ENCODE measurements around the gene HRAS. TPM values are rescaled to one million over a fixed set of nuclear protein-coding genes. Genes with fewer than 3 reads are reported as not detected.

HRAS gene
- total and polyA plus RNA-seq, 2 of the 13 experiments (the other 11 are each of a cell fraction or from before 2014, with no cell fraction given): 32.9 to 50.0 TPM

DNA sequence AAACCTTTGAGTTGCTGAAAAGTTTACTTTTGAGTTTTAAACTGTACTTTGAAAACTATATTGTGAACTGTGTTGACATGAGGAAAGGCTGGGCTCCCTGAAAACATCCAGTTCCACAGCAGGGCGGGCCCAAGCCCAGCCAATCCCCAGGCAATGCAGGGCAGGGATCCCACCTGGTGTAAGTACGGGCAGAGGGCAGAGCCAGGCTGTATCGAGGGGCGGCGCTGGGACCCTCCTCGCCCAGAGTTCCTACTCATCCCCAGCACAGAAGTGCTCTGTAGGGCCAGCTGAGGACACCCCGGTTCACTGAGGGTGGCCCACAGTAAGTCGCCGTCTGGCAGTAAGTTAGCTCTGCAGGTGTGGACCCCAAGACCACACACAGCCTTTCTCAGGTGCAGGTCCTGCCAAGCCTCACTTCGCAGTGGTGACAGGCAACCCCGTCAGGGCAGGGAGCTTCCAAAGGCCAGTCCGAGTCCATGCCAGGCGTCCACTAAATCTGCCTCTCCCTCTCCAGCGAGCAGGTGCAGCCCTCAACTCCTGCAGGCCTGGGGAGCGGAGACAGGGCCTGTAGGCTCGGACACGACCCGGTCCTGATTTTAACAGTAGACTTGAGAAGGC is 31.7 kb upstream of the HRAS start (continued):
- TF ChIP-seq ZNF383 (CRISPR knock-in tag; IDR thresholded peaks at IDR 0.05; ENCODE audit: borderline replicate concordance): 0 out of 2 replicates have a peak, but pooled peaks have one; percentile 61
- no peak for TF ChIP-seq ARID2 (CRISPR knock-in tag; IDR thresholded peaks at IDR 0.05; ENCODE audit: borderline replicate concordance)
- TF ChIP-seq ZNF510 (CRISPR knock-in tag; IDR thresholded peaks at IDR 0.05; ENCODE audit: low read depth): 0 out of 2 replicates have a peak, but pooled peaks have one; percentile 20
- TF ChIP-seq ZC3H13 (CRISPR knock-in tag; IDR thresholded peaks at IDR 0.05): peak; percentile 59; the same call in 1 of the 2 replicates
- no peak for TF ChIP-seq HNF4G (IDR thresholded peaks at IDR 0.05; ENCODE audit: borderline replicate concordance, low read depth, low read length)
- TF ChIP-seq HNF4G (CRISPR knock-in tag; IDR thresholded peaks at IDR 0.05; ENCODE audit: borderline replicate concordance, low read depth): no peak
- TF ChIP-seq, protein P1, sequence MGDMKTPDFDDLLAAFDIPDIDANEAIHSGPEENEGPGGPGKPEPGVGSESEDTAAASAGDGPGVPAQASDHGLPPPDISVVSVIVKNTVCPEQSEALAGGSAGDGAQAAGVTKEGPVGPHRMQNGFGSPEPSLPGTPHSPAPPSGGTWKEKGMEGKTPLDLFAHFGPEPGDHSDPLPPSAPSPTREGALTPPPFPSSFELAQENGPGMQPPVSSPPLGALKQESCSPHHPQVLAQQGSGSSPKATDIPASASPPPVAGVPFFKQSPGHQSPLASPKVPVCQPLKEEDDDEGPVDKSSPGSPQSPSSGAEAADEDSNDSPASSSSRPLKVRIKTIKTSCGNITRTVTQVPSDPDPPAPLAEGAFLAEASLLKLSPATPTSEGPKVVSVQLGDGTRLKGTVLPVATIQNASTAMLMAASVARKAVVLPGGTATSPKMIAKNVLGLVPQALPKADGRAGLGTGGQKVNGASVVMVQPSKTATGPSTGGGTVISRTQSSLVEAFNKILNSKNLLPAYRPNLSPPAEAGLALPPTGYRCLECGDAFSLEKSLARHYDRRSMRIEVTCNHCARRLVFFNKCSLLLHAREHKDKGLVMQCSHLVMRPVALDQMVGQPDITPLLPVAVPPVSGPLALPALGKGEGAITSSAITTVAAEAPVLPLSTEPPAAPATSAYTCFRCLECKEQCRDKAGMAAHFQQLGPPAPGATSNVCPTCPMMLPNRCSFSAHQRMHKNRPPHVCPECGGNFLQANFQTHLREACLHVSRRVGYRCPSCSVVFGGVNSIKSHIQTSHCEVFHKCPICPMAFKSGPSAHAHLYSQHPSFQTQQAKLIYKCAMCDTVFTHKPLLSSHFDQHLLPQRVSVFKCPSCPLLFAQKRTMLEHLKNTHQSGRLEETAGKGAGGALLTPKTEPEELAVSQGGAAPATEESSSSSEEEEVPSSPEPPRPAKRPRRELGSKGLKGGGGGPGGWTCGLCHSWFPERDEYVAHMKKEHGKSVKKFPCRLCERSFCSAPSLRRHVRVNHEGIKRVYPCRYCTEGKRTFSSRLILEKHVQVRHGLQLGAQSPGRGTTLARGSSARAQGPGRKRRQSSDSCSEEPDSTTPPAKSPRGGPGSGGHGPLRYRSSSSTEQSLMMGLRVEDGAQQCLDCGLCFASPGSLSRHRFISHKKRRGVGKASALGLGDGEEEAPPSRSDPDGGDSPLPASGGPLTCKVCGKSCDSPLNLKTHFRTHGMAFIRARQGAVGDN (CRISPR knock-in tag; IDR thresholded peaks at IDR 0.05): peak; percentile 72
- TF ChIP-seq ZNF343 (CRISPR knock-in tag; IDR thresholded peaks at IDR 0.05): 0 out of 2 replicates have a peak, but pooled peaks have one; percentile 55
